Fibroblast of skin of left quadriceps (primary cell): ENCODE data around the gene FHDC1.

Experiments
- DNase-seq, 2 experiments: peaks; one replicate each; pipeline ENCODE4 v3.0.0-alpha.2; 2013; ENCODE audit warnings: low read depth in 2 of 2

The FHDC1 gene

GRCh38 chr4:153005899-153006381, 69.8 kb downstream of the FHDC1 start:
- no peak for DNase-seq

DNA sequence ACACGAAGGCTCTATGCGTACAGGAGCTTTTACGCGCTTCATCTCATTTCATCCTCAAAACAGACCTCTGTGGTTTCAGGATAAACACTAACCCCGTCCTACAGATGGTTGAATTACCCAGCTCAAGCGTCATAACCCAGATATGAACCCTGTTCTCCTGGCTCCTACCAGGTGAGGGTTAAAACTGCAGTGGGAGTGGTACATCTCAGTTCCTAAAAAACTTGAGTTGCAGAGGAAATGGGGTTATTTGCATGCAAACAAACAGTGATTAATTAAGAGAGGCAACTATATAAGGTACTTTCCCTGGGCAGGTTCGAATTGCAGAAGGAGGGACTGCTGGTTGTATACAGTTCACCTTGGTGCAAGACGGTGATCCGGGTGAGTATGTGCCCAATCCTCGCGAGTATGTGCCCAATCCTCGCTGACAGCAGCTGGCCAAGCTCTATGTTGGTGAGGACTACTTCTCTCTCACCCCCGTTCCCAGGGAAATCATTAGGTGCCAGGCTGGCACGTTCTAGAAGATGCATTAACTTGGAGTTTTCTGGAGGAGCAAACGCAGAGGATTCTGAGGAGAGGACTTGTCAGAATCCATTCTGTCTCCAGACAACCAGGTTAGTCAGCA, 72.6 kb downstream of the FHDC1 start:
- no peak for DNase-seq

- DNase-seq = no peak
These were observed 74.0 kb downstream of the FHDC1 start for GRCh38 chr4:153010146-153010545.

DNA sequence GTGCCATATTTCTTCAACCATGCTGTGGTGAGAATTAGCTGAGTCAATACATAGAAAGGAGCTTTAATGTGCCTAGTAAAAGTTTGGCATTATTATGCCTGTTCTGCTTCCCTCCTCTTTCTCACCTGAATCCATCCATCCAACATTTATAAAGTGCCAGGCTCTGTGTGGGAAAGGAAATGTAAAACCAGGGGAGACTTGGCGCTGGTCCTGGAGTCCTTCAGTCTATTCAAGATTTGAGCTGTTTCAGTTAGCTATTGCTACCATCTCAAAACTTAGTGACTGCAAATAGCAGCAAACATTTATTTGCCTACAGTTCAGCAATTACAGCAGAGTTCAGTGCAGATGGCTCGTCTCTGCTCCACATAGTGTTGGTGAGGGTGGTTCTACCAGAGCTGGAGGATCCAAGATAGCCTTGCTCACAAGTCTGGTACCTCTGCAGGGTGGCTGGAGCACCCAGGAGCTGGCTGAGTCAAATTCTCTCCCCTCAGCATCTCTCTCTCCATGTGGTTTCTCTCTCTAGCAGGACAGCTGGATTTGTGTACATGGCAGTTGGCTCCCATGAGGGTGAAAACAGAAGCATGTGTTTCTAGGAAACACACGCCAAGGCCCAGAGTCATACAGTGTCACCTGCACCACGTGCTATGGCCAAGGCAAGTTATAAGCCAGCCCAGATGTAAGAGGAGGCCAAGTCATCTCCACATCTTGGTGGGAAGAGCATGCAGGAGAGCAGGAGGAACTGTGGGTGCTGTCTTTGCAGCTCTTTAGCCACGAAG, 77.3 kb downstream of the FHDC1 start:
- DNase-seq = no peak

DNA sequence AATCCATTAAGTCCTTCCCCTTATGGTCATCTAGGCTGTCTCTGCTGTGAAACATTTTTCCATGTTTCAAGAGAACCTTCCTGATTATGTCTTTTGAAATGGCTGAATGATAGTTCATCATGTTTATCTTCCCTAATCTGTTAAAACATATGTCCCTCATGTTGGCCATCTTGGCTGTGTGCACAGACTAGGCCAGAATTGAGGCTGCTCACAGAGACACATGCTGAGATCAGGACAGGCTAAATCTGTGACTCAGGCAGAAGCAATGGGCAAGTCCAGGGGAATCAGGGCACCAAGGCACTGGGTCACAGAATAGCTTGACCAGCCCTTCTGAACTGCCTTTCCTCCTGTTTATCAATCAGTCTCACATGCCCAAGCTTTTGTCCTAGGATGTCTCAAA, 78.3 kb downstream of the FHDC1 start:
- DNase-seq = no peak

- no peak for DNase-seq
These were observed 80.5 kb downstream of the FHDC1 start for GRCh38 chr4:153016592-153016991.

DNA sequence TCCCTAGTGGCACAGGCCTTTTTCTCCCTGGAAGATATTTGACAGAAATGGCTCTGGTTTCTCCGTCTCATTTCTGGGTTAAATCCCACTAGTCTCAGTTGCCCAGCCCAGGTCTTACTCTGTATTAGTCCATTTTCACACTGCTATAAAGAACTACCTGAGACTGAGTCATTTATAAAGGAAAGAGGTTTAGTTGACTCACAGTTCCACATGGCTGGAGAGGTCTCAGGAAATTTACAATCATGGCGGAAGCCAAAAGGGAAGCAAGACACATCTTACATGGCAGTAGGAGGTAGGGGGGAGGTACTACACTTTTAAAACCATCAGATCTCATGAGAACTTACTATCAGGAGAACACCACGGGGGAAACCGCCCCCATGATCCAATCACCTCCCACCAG, 81.9 kb downstream of the FHDC1 start:
- no peak for DNase-seq

DNA sequence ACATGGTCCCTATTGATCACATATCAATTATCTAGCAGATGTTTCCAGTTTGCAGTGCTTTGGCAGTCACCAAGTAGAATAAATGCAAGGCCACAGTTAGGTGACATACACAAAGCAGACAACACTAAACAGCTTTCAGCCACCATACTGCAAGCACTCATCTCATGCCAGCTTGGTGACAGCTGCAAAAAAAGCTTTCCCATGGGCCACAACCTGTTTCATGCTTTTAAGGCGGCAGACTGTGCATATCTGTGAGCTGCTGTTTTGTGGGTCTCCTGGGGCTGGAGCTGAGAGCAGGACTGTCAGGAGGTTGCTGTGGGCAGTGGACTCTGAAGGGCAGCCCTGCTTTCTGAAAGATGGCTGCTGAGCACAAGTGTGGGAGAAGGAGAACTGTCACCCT, 82.6 kb downstream of the FHDC1 start:
- no peak for DNase-seq

DNA sequence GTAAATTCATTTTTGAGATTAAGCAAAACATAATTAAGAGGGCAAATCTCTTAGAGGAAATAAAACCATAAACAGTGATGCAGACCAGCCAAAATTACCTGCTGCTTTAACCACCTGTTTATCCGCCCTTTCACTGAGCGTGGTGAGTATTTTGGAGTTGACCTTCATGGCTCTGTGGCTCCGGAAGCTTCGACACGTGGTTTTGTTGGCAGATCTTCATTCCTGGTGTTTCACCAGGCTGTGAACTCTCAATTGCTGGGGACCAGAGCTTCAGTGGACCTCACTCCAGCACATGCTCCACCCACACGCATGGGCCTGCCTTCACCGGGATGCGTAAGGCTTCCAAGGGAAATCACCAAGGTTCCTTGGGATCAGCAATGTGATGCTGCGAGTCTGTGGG, 83.8 kb downstream of the FHDC1 start:
- no peak for DNase-seq

- no peak for DNase-seq
These were observed 84.3 kb downstream of the FHDC1 start for GRCh38 chr4:153020457-153020856.

- no peak for DNase-seq
These were observed 85.2 kb downstream of the FHDC1 start for GRCh38 chr4:153021276-153021675.

DNA sequence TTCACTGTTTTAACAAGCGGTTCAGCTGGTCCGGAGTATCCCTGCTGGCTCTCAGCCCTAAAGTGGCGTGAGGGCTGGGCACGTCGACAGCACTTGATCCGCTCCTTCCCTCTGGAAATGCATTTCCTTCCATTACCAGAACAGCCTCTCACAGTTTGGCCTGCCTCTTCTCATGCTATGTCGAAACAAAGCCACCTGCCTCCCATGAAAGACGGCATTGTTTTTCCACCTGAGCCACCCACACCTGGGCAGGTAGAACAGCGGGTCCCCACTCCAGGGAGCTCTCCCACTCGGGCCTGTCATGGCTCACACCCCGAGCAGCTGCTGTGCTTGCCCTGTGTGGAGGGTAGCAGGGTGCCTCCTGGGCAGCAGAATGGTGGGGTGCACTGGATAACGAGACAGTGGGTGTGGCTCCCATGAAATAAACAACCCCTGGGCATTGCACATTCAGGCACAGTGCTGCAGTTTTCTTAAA, 86.2 kb downstream of the FHDC1 start:
- DNase-seq = no peak

GRCh38 chr4:153023139-153023538, 87.0 kb downstream of the FHDC1 start:
- no peak for DNase-seq

- no peak for DNase-seq
These were observed 87.7 kb downstream of the FHDC1 start for GRCh38 chr4:153023692-153024394.

DNA sequence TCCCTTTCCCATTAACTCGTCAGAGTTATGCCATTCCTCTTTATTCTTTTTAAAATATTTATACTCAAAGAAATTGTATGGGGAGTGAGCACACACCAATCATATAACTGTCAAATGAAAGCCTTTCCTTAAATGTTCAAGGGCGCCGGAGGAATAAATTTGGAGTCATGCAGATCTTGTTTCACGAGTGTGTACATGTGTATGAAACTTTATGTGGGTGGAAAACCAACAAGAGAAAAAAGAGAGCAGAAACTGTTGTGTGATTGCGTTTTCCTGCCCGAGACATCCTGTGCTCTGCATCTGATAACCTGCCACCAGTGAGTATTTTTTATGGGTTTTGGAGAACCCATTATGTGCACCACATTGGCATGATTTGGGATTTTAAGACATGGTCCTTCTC, 88.3 kb downstream of the FHDC1 start:
- DNase-seq = no peak

GRCh38 chr4:153025406-153025805, 89.3 kb downstream of the FHDC1 start:
- DNase-seq = no peak

DNA sequence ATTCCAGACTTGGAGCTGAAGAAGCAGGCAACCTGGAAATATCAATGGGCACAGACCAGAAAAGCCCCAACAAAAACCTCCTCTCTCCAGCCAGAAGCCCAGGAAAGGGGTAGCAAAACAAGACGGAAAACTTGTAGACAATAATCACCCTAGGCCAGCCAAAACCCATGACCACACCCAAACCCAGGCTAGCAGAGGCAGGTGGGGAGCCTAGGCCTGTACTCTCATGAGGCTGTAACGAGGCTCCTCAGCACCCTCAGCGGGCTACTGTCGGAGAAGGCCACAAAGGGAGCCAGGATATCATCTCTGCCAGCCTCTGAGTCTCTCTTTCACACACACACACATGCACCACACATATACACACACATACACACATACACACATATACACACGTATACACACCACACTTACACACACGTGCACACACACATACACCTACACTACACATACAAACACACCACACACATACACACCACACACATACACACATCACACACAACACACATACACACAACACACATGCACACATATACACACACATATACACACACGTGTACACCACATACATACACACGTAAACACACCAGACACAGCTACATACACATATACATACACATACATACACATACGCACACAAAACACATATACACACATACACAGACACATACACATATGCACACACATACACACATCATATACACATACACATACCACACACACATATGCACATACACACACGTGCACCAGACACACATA, 90.6 kb downstream of the FHDC1 start:
- no peak for DNase-seq

DNA sequence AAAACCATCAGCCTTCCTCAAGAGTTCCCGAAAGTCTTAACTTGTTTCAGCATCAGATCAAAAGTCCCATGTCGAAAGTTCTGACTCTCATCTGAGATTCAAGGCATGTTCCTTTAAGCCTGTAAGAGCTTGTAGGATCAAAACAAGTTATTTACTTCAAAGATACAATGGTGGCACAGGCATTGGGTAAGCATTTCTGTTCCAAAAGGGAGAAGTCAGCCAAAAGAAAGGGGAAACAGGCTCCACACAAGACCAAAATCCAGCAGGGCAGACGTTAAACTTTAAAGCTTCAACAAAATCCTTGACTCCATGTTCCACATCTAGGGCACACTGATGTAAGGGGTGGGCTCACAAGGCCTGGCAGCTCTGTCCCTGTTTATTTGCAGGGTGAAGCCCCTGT, 91.7 kb downstream of the FHDC1 start:
- DNase-seq = no peak

- DNase-seq = no peak
These were observed 92.4 kb downstream of the FHDC1 start for GRCh38 chr4:153028535-153028934.
